Measurements from ENCODE around the gene RGS12. TPM values are rescaled to one million over a fixed set of nuclear protein-coding genes. Genes with fewer than 3 reads are reported as not detected.

RGS12 gene
- total and polyA plus RNA-seq, 3 experiments from 2014 or later, result 2.3 to 3.0 (median 2.4) TPM

GRCh38 chr4:3321295-3321889, 28.6 kb downstream of the RGS12 start:
- Mint-ChIP-seq H3K27me3 (no peaks in the 10 kb centered on the region), H3K4me1 (no peaks in the 10 kb centered on the region), H3K9me3 (no peaks in the 10 kb centered on the region), H3K36me3 (peaks cover 0 to 3% (median 3%) of the 10 kb centered on the region in 3 donors), H3K27ac (peak overlapping the region in 1 of 8 donors; percentile 70), H3K4me3 (no peak overlapping the region)
- no peak overlapping the region for H3K27ac ChIP-seq (ENCODE audit: low read depth, low read length)
- no peaks in the 10 kb centered on the region for H3K4me1 ChIP-seq (ENCODE audit: insufficient read depth, low read length)
- H3K36me3 ChIP-seq (ENCODE audit: insufficient read depth, low read length), result no peaks in the 10 kb centered on the region
- no peaks in the 10 kb centered on the region for H3K27me3 ChIP-seq (ENCODE audit: insufficient read depth, low read length, poor library complexity, severe bottlenecking)
- H3K4me3 ChIP-seq (ENCODE audit: low read length), result no peak overlapping the region
- DNase-seq, result no peak
- CTCF ChIA-PET, result no interaction called here
- no peaks in the 10 kb centered on the region for H3K9me3 ChIP-seq (ENCODE audit: low read length)
- POLR2A ChIA-PET, result no interaction called here

GRCh38 chr4:3322059-3322550, 29.3 kb downstream of the RGS12 start:
- Histone ChIP-seq H3K4me3 (ENCODE audit: low read length) (no peak overlapping the region), H3K4me1 (ENCODE audit: insufficient read depth, low read length) (no peaks in the 10 kb centered on the region), H3K36me3 (ENCODE audit: insufficient read depth, low read length) (no peaks in the 10 kb centered on the region), H3K9me3 (ENCODE audit: low read length) (no peaks in the 10 kb centered on the region), H3K27me3 (ENCODE audit: insufficient read depth, low read length, poor library complexity, severe bottlenecking) (no peaks in the 10 kb centered on the region), H3K27ac (ENCODE audit: low read depth, low read length) (no peak overlapping the region)
- DNase-seq, result no peak
- no peaks in the 10 kb centered on the region for H3K27me3 Mint-ChIP-seq
- peaks cover 0 to under 1% (median 0%) of the 10 kb centered on the region in 3 donors for H3K4me1 Mint-ChIP-seq
- peaks cover 0 to 3% (median 3%) of the 10 kb centered on the region in 3 donors for H3K36me3 Mint-ChIP-seq
- peak overlapping the region in 1 of 8 donors; percentile 59 for H3K27ac Mint-ChIP-seq
- ChIA-PET CTCF (no interaction called here), POLR2A (no interaction called here)
- H3K9me3 Mint-ChIP-seq, result no peaks in the 10 kb centered on the region
- H3K4me3 Mint-ChIP-seq, result no peak overlapping the region

DNA sequence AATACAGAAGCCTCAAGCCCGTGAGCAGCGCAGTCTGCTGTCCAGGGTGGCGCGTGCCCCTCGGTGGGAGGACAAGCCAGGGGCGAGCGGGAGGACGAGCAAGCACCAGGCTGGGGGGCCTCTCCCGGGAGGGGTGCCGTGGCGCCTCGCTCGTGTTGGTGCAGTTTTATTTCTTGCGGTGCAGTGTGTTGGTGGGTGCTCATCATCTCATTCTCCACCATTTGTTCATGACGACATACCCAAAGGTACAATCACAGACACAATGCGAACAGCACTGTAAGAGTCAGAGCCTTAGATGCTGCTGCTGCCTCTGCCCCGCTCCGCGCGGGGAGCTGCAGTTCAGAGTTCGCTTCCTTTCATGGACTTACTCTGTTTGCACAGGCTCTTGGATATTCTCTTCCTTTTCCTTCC, 30.3 kb downstream of the RGS12 start:
- H3K27ac Mint-ChIP-seq, result no peak overlapping the region

GRCh38 chr4:3324093-3324815, 31.4 kb downstream of the RGS12 start:
- Histone ChIP-seq H3K4me3 (ENCODE audit: low read length) (no peak overlapping the region), H3K9me3 (ENCODE audit: low read length) (no peaks in the 10 kb centered on the region), H3K27me3 (ENCODE audit: insufficient read depth, low read length, poor library complexity, severe bottlenecking) (no peaks in the 10 kb centered on the region), H3K27ac (ENCODE audit: low read depth, low read length) (no peak overlapping the region), H3K4me1 (ENCODE audit: insufficient read depth, low read length) (no peaks in the 10 kb centered on the region), H3K36me3 (ENCODE audit: insufficient read depth, low read length) (no peaks in the 10 kb centered on the region)
- H3K9me3 Mint-ChIP-seq, result no peaks in the 10 kb centered on the region
- ChIA-PET POLR2A (no interaction called here), CTCF (no interaction called here)
- H3K4me1 Mint-ChIP-seq, result peaks cover 0 to 5% (median 3%) of the 10 kb centered on the region in 3 donors
- DNase-seq, result no peak
- H3K36me3 Mint-ChIP-seq, result peaks cover 0 to 3% (median 3%) of the 10 kb centered on the region in 3 donors
- no peak overlapping the region for H3K27ac Mint-ChIP-seq
- no peak overlapping the region for H3K4me3 Mint-ChIP-seq
- no peaks in the 10 kb centered on the region for H3K27me3 Mint-ChIP-seq

More for the DNA sequence above, 30.3 kb downstream of the RGS12 start:
- Mint-ChIP-seq H3K27me3 (no peaks in the 10 kb centered on the region), H3K4me3 (no peak overlapping the region), H3K36me3 (peaks cover 0 to 3% (median 3%) of the 10 kb centered on the region in 3 donors), H3K9me3 (no peaks in the 10 kb centered on the region), H3K4me1 (peaks cover 0 to 5% (median 3%) of the 10 kb centered on the region in 3 donors)
- Histone ChIP-seq H3K36me3 (ENCODE audit: insufficient read depth, low read length) (no peaks in the 10 kb centered on the region), H3K4me3 (ENCODE audit: low read length) (no peak overlapping the region), H3K27me3 (ENCODE audit: insufficient read depth, low read length, poor library complexity, severe bottlenecking) (no peaks in the 10 kb centered on the region), H3K27ac (ENCODE audit: low read depth, low read length) (no peak overlapping the region), H3K4me1 (ENCODE audit: insufficient read depth, low read length) (no peaks in the 10 kb centered on the region), H3K9me3 (ENCODE audit: low read length) (no peaks in the 10 kb centered on the region)
- ChIA-PET CTCF (no interaction called here), POLR2A (no interaction called here)
- no peak for DNase-seq

- Mint-ChIP-seq H3K9me3 (no peaks in the 10 kb centered on the region), H3K27ac (no peak overlapping the region), H3K36me3 (peaks cover 0 to 3% (median 0%) of the 10 kb centered on the region in 3 donors), H3K4me3 (no peak overlapping the region), H3K27me3 (no peaks in the 10 kb centered on the region), H3K4me1 (peaks cover 0 to 9% (median 3%) of the 10 kb centered on the region in 3 donors)
- no peak for DNase-seq
- Histone ChIP-seq H3K27ac (ENCODE audit: low read depth, low read length) (no peak overlapping the region), H3K36me3 (ENCODE audit: insufficient read depth, low read length) (no peaks in the 10 kb centered on the region), H3K27me3 (ENCODE audit: insufficient read depth, low read length, poor library complexity, severe bottlenecking) (no peaks in the 10 kb centered on the region), H3K9me3 (ENCODE audit: low read length) (no peaks in the 10 kb centered on the region), H3K4me1 (ENCODE audit: insufficient read depth, low read length) (no peaks in the 10 kb centered on the region), H3K4me3 (ENCODE audit: low read length) (no peak overlapping the region)
- ChIA-PET POLR2A (no interaction called here), CTCF (no interaction called here)
Measured at GRCh38 chr4:3328814-3329663, 36.2 kb downstream of the RGS12 start.

GRCh38 chr4:3329887-3330286, 37.1 kb downstream of the RGS12 start:
- H3K9me3 Mint-ChIP-seq, result no peaks in the 10 kb centered on the region
- no peaks in the 10 kb centered on the region for H3K4me1 ChIP-seq (ENCODE audit: insufficient read depth, low read length)
- H3K27me3 ChIP-seq (ENCODE audit: insufficient read depth, low read length, poor library complexity, severe bottlenecking), result no peaks in the 10 kb centered on the region
- H3K4me3 Mint-ChIP-seq, result no peak overlapping the region
- DNase-seq, result no peak
- no peaks in the 10 kb centered on the region for H3K27me3 Mint-ChIP-seq
- no peaks in the 10 kb centered on the region for H3K9me3 ChIP-seq (ENCODE audit: low read length)
- H3K4me3 ChIP-seq (ENCODE audit: low read length), result no peak overlapping the region
- H3K36me3 ChIP-seq (ENCODE audit: insufficient read depth, low read length), result no peaks in the 10 kb centered on the region
- ChIA-PET POLR2A (no interaction called here), CTCF (no interaction called here)
- H3K27ac Mint-ChIP-seq, result no peak overlapping the region
- no peak overlapping the region for H3K27ac ChIP-seq (ENCODE audit: low read depth, low read length)
- peaks cover 0 to 3% (median 0%) of the 10 kb centered on the region in 3 donors for H3K36me3 Mint-ChIP-seq
- peaks cover 0 to 9% (median 3%) of the 10 kb centered on the region in 3 donors for H3K4me1 Mint-ChIP-seq

DNA sequence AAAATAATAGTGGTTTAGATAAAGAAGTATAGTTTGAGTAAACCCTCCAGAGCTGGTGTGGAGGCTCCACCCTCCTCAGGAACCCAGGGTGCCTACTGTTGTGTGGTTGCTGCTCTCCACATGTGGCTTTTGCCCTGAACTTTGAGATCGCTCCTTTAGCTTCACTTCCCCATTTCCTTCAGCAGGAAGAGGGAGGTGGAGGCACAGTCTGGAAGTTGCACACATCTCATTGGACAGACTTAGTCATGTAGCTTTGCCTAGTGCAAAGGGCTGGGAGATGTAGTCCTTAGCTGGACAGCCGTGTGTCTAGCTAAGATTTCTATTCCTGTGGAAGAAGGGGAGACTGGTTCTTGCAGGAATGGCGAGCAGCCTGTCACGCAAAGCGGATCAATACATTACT, 37.9 kb downstream of the RGS12 start:
- Histone ChIP-seq H3K27ac (ENCODE audit: low read depth, low read length) (no peak overlapping the region), H3K27me3 (ENCODE audit: insufficient read depth, low read length, poor library complexity, severe bottlenecking) (no peaks in the 10 kb centered on the region), H3K4me1 (ENCODE audit: insufficient read depth, low read length) (no peaks in the 10 kb centered on the region), H3K4me3 (ENCODE audit: low read length) (no peak overlapping the region), H3K36me3 (ENCODE audit: insufficient read depth, low read length) (no peaks in the 10 kb centered on the region), H3K9me3 (ENCODE audit: low read length) (no peaks in the 10 kb centered on the region)
- Mint-ChIP-seq H3K36me3 (peaks cover 0 to 3% (median 0%) of the 10 kb centered on the region in 3 donors), H3K4me3 (no peak overlapping the region), H3K9me3 (no peaks in the 10 kb centered on the region), H3K27me3 (no peaks in the 10 kb centered on the region), H3K4me1 (peaks cover 0 to 9% (median 3%) of the 10 kb centered on the region in 3 donors), H3K27ac (no peak overlapping the region)
- DNase-seq, result no peak
- ChIA-PET POLR2A (no interaction called here), CTCF (interaction anchor here (0.7 kb wide), 1 partner anchor 16 kb away, joined by 3 read pairs; no protein-coding TSS in a partner anchor)
